GM12873 (cell line): ENCODE data around the gene SPEM1.

Experiments used
- CTCF ChIP-seq: IDR thresholded peaks from 2 replicates; pipeline ENCODE4 v1.5.1; 2012; ENCODE audit warnings: low read depth, mild to moderate bottlenecking, moderate library complexity, low read length, control low read depth; ENCODE audit not compliant: insufficient read depth; ENCODE audit errors: missing control alignments

SPEM1 gene

GRCh38 chr17:7392696-7393612, 27.2 kb upstream of the SPEM1 start:
- no peak for TF ChIP-seq CTCF

GRCh38 chr17:7393613-7394451, 26.3 kb upstream of the SPEM1 start:
- TF ChIP-seq CTCF: no peak

- peak; percentile 65 for TF ChIP-seq CTCF
Observed at GRCh38 chr17:7394452-7395191, 25.5 kb upstream of the SPEM1 start, which contains the start of gene PLSCR3. PLSCR3 (minus strand) TSS chr17:7394525; CDS start chr17:7394110, 415 bp downstream.

GRCh38 chr17:7396147-7396546, 24.0 kb upstream of the SPEM1 start:
- TF ChIP-seq CTCF: no peak

- no peak for TF ChIP-seq CTCF
Observed at GRCh38 chr17:7398612-7399011, 21.5 kb upstream of the SPEM1 start.

GRCh38 chr17:7403043-7403726, 16.9 kb upstream of the SPEM1 start:
- no peak for TF ChIP-seq CTCF

- TF ChIP-seq CTCF: no peak
Observed at GRCh38 chr17:7403727-7403976, 16.5 kb upstream of the SPEM1 start.
